Astrocyte of the spinal cord (primary cell): ENCODE data around the gene RBCK1.

Experiments used
- DNase-seq: peaks from one replicate; pipeline ENCODE4 v3.0.0; 2011; ENCODE audit warnings: low read depth, low spot score
- H3K4me3 ChIP-seq: 2 replicates; pipeline ENCODE4 v1.5.1; 2011; ENCODE audit warnings: low read depth, mild to moderate bottlenecking, low read length, moderate library complexity
- in situ Hi-C: cut with HindIII; loops from 2 replicates; pipeline ENCODE4 v1.10.0; 2017; ENCODE audit warnings: low sequenced_read_pairs
- TF ChIP-seq, protein P1 (sequence below): IDR thresholded peaks from 2 replicates; pipeline ENCODE4 v1.5.1; 2012; ENCODE audit warnings: low read depth, mild to moderate bottlenecking, low read length, inconsistent platforms

The RBCK1 gene

DNA sequence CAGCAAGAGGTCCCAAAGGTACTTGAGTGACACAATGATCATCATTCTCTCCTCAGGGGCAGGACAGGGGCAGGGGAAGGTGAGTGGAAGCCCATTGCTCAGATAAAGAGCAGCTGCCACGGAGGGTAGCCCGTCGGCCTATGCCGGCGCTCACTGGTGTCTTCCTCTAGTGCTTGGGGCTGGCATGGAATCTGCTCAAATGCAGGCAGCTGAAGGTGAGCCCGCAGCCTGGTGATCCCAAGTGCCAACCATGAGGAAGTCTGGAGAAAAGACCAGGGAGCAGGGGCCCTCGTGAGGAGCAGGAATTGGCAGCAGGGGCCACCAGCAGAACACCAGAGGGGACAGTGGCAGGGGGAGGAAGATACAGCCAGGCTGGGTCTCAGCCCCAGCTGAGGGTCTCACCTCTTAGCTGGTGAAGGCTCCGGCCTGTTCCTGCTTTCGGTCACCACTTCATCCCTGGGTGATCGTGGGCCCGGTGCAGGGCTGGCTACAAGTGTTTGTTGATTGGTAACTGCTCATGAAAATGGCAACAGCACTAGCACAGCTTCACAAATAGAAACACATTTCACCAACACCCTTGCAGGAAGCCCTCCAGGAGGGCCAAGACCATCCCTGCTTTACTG is 24.7 kb downstream of the RBCK1 start:
- no peak overlapping the region for H3K4me3 ChIP-seq
- DNase-seq: no peak
- TF ChIP-seq, protein P1, sequence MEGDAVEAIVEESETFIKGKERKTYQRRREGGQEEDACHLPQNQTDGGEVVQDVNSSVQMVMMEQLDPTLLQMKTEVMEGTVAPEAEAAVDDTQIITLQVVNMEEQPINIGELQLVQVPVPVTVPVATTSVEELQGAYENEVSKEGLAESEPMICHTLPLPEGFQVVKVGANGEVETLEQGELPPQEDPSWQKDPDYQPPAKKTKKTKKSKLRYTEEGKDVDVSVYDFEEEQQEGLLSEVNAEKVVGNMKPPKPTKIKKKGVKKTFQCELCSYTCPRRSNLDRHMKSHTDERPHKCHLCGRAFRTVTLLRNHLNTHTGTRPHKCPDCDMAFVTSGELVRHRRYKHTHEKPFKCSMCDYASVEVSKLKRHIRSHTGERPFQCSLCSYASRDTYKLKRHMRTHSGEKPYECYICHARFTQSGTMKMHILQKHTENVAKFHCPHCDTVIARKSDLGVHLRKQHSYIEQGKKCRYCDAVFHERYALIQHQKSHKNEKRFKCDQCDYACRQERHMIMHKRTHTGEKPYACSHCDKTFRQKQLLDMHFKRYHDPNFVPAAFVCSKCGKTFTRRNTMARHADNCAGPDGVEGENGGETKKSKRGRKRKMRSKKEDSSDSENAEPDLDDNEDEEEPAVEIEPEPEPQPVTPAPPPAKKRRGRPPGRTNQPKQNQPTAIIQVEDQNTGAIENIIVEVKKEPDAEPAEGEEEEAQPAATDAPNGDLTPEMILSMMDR: no peak
- in situ Hi-C loops: no loop called here

DNA sequence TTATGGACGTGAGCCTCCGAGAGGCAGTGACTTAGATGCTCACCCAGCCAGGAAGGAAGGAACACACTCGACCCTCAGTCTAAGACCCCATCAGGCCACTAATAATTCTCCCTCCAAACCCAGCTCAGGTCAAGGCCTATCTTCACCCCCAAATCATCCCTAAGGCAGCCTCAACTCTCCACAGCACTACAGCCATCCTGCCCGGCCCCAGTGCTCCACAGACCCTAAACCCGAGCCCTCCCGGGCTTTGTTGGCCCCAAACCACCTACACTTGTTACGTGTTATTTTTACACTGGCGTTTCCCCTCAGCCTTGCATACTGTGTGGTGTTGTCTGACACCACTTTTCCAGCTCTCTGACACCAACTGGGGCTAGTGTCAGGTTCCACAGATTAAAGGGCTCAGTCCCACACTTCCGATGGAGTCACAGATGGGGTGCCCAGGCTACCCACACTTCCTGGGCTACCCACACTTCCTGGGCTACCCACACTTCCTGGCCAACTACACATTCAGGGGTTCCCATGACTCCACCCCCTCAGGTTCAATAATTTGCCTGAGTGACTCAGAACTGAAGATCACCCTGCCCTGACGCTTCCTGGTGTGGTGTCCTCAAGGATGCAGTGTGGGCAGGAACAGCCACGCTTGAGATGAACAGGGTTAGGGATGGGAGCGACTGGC is 25.3 kb downstream of the RBCK1 start:
- DNase-seq: no peak
- TF ChIP-seq, protein P1: no peak
- in situ Hi-C loops: no loop called here
- H3K4me3 ChIP-seq: no peak overlapping the region

DNA sequence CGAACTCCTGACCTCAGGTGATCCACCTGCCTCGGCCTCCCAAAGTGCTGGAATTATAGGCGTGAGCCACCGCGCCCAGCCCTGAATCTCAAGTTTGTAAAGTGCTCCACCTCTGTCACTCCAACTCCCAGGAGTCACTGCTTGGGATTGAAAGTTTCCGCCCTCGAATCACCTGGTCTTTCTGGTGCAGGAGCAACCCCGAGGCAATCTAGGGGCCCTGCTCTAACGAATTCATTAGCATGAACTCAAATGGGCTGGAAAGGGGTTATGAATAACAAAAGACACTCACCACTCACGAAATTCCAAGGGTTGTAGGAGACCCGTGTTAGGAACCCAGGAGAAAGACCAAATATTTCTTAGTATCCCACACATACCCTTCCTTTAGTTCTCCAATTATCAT is 26.1 kb downstream of the RBCK1 start:
- in situ Hi-C loops: no loop called here
- DNase-seq: no peak
- no peak overlapping the region for H3K4me3 ChIP-seq
- TF ChIP-seq, protein P1: no peak

DNA sequence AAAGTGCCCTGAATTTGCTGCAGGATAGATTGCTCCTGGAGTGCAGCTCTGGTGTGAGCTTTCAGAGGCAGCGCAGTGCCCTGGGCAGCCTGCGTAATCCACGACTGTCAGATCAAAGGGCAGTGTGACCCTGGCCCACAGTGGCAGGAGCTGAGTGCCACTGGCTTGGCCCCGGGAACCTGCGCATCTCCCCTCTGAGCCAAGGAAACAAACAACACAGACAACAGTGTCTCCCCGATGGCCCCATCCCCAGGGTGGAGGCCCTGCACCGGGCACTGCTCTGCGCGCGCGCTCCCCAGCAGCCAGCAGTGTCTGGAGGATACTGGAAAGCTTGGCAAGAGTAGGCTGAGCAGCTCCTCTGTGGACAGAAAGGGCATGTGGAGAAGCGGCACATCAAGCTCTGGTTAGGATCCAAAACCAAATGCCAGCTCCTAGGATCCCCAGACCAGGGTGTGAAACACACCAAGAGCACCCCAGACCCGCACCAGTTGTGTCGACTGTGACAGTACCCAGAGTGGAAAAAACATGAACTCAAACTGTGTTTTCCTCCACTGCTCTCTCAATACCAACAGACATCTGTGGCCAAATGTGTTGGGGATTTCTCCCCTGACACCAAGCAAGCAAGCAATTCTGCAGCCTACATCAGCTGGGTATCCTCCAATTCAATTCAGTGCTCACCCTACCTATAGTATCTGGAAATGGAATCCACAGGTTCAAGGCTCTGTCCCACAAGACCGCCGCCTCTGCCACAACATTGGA is 26.7 kb downstream of the RBCK1 start:
- no peak overlapping the region for H3K4me3 ChIP-seq
- TF ChIP-seq, protein P1: no peak
- in situ Hi-C loops: no loop called here
- DNase-seq: no peak

DNA sequence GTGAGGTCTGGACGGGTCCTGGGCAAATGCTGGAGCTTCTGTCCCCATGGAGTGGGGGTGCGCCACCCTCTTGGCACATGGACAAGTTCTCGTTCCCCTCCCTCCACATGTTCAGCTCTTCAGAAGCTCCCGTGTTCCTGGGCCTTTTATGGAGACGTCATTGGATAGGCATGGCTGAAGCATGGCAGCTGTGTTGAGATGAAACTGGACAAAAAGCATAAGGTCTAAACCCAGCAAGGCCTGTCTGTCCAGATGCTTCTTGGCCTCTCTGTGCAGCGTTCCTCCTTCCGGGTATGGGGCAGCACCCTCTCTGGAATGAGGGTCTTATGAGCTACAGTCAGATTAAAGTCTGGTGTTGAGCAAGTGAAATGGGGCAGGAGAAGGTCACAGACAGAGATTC is 27.5 kb downstream of the RBCK1 start:
- TF ChIP-seq, protein P1: no peak
- no peak overlapping the region for H3K4me3 ChIP-seq
- DNase-seq: no peak
- in situ Hi-C loops: no loop called here

DNA sequence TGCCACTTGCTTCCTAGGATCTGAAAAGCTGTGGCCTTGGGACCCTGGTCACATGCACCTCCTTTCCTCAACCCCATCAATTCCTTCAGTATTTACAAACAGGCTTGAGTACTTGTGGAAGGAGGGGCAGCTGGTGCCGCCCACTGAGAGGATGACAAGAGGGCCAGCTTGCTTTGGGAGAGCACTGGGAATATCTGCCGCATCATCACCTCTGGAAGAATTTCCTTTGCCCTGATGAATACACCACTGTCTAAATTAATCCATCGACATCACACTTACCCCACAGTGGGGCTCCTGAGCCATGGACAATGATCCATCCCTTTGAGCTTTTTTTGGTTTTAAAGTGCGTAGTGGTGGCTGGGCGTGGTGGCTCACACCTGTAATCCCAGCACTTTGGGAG is 28.4 kb downstream of the RBCK1 start:
- TF ChIP-seq, protein P1: no peak
- DNase-seq: no peak
- no peak overlapping the region for H3K4me3 ChIP-seq
- in situ Hi-C loops: no loop called here
